Central memory CD4-positive, alpha-beta T cell (primary cell): ENCODE measurements around the gene DNM1.
"Not testable (repeated sequence)": the region's sequence is repeated elsewhere in the genome, so short reads cannot be mapped to it uniquely, and the experiment has no call there.

Experiments used
- DNase-seq: peaks from one replicate; pipeline ENCODE4 v3.0.0; 2022

Gene DNM1

DNA sequence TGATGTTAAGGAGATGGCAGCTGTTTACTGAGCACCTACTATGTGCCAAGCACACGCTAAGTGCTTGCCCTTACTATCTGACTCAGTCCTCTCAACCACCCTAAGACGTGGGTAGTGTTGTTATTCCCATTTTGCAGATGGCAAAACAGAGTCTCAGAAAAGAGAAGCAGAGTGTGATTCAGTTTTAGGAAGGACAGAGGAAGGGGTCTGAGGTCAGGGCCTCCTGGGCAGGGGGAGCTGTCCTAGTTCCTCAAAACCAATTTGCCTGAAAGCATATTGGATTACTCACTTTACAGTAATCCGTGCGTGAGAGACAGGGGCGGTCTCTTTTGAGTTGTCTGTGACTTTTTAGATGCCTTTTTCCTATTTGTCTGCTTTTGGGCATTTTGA lies 23.2 kb downstream of the DNM1 start:
- DNase-seq, result no peak

- DNase-seq, result not testable (repeated sequence)
These were observed 27.7 kb downstream of the DNM1 start for GRCh38 chr9:128230897-128231296.

DNA sequence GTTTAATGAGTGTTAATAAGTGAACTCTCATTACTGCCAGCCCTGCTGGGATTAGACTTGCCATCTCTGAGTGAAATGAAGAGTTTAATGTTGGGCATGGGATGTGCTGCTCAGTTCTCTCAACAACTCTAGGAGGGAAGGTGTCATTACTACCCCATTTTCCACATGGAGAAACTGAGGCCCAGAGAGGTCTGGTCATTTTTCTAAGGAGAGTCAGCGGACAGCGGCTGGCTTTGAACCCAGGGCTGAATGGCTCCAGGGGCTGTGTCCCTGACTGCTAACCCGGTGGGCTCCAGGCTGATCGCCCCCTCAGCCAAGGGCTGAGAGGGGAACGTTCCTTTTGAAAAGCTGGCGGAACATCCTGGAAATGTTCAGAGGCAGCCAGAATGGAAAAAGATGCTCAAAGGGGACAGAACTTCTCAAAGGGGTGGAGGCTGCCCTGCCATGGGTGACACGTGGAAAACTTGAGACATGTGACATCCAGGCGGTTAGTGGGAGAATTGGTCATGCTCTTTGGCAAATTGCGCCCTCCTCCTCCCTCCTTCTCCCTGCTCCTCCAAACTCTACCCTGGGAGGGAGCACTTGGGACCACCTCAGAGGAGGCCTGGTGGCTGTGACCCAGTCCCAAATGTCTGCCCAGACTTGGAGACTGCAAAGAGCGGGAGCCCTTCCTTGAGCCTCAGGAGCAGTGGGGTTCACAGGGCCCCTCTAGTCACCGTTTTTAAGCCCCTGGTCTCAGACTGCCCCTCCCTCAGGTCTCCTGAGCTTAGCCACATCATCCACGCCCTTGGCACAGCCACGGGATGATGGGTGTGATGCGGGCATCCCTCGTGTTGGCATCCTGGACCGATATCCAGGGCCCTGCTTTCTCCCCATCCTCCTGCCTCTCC lies 28.7 kb downstream of the DNM1 start:
- no peak for DNase-seq

DNA sequence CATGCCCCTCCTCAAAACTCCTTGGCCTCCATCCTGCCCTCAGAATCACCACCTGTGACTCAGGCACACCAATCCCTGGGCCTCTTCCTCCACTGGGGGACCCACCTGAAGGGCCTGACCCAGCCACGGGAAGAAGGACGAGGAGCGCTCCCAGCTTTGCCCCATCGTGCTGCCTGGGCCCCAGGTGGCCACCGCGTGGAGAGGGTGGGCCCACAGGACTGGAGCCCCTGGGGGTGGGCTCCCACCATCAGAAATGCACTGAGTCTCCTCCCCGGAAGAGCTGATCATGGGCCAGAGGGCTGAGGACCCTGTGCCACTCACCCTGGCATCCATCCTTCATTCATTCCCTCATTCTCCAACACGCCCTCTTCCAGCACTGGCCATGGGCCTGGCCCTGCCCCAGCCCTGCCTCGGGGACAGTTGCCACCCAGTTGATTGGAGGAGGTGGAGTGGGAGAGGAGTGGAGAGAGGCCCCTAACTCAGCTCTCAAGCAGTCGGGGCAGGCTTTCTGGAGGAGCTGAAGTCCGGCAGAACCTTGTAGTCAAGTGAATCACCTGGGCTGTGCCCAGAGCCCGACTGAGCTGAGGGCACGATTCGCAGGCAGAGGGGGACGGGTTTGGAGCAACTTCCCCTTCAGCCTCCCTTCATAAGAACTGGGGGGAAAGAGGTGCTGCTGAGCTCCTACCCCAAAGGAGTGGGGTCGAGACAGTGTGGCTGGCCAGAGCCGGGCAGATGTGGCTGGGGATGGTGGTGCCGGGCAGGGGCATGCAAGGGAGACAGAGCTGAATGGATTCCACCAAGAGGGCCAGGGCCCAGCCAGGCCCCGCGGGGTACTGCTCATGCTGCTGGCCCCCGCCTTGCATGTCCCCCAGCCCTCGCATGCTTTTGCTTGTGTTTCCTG lies 29.6 kb downstream of the DNM1 start:
- no peak for DNase-seq

DNA sequence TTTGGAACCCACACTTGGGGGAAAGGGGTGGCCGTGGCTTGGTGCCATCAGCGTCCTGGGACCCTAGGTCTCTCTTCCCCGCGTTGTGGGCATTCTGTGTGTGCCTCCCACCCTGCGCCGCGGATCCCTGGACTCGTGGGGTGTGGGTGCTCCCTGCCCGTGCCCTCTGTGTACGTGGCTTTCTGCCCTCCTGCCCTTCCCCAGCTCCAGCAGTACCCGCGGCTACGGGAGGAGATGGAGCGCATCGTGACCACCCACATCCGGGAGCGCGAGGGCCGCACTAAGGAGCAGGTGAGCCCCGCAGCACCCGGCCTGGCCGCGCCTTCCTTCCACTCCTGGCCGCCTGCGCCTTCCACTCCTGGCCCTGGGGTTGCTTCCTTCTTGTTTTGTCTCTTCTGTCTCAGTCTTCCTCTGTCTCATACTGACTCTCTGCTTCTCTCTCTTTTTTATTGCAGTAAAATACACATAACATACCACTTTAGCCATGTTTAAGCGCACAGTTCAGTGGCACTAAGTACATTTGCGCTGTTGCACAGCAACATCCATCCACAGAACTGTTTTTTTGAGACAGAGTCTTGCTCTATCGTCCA lies 30.7 kb downstream of the DNM1 start:
- no peak for DNase-seq

- DNase-seq, result no peak
These were observed 38.9 kb downstream of the DNM1 start for GRCh38 chr9:128242124-128242523.

DNA sequence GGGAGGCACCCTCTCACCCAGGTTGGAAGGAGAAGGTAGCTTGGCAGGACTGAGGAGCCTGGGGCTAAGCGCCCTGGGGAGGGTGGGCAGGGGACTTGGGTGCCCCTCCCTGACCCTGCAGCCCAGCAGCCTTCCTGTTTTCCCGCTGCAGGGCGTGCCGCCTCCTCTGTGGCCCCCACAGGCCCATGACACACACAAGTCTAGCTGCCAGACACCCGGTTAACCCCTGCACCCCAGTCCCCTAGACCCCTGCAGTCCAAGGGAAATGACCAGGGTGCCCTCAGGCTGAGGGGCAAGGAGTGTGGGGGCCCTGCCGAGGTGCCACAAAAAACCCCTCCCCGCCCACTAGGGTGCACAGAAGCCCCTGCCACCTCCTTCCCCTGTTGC lies 39.6 kb downstream of the DNM1 start:
- DNase-seq, result no peak

DNA sequence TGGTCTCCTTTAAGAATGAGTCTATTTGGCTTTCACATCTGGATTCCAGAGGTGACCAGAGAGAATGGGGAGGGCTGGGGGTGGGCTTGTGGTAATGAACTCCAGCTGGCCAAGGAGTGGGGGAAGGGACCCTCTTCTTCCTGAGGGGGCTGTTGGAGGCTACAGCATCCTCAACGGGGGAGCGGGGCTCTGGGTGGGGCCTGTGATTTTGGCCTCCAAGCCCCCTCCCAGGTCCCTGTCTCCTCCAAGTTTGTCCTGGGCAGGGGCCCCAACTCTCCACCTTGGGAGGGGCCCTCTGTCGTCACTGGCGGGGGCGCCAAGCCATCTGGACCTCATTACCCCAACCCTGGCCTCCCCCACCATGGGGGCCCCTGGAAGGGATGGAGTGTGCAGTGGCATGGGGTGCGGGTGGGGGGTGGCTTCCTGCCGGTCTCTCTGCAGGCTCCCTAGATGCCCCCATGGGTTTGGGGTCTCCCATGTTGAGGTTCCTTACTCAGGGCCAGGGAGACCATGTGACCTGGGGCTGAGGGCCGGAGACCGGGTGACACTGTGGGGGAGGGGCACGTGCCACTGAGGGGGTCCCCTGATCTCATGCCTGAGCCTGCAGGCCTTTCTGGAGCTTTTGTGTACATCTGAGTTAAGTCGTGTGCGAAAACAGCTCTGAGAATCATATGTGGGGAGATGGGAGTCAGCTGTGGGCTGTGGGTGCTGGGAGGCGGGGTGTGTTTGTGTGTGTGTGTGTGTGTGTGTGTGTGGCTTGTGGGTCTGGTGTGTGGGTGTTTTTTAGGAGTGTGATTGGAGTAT lies 40.2 kb downstream of the DNM1 start:
- DNase-seq, result no peak

- DNase-seq, result no peak
These were observed 41.1 kb downstream of the DNM1 start for GRCh38 chr9:128244091-128244836.

- DNase-seq, result no peak
These were observed 41.7 kb downstream of the DNM1 start for GRCh38 chr9:128244837-128245231.

DNA sequence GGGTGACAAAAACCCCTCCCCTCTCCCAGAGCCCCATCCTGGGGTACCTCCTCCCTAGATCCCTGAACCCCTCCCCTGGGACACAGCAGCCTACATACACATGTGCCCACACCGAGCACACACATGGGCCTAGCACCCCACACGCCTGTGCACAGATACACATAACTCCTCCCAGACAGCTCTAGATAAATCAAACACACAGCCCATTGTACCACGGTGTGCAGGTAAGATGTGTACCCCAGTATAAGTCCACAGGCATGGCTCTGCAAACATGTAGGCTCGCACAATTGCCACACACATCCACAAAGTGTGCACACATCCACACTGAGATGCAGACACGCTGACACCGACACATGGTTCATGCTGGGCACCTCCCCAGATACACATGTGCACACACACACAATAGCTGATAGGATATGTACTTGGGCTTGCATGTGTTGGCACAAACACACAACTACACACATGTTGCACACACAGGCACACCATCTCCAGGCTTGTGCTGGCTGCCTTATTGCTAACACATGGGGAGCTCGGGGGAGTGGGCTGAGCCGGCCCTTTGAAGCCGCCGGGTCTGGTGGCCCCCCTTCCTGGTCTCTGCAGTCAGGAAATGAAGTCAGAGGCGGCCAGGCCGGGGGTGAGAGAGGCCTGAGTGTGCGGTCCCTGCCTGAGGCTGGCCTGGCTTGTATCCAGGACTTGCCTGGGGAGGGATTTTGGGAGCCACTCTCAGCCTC lies 42.4 kb downstream of the DNM1 start:
- no peak for DNase-seq

DNA sequence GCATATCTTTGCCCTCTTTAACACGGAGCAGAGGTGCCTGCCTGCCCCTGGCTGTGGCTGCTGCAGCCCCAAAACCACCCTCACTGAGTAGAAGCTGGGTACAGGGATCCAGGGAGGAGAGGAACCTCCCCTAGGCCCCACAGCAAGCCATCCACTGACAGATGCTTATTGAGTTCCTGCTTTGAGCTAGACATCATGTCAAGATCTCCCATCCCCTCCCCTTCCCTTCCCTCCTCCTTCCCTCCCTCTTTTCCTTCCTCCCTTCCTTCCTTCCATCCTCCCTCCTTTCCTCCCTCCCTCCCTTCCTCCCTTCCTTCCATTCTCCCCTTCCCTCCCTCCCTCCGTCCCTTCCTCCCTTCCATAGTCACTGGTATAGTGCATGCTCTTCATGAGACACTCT lies 43.3 kb downstream of the DNM1 start:
- DNase-seq, result no peak

DNA sequence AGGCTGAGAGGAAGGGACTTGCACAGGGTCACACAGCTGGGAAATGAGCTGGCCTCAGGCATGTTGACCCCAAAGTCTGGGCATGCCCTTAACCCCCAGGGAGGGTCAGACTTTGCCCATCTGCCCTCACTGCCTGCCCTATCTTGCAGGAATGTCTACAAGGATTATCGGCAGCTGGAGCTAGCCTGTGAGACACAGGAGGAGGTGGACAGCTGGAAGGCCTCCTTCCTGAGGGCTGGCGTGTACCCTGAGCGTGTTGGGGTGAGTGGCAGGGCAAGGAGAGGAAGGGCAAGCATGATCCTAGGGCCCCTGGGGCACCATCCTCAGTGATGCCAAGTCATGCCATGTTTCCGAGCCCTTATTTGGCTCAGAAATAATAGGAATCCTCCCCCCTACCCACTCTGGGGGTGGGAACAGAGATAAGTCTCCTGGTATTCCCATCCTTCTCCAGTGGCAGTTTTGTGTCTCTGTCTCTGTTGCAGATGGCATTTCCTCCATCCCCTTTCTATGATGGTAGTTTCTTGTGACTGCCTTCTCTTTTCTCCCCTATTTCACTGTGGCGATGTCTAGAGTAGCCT lies 44.1 kb downstream of the DNM1 start:
- DNase-seq, result no peak

DNA sequence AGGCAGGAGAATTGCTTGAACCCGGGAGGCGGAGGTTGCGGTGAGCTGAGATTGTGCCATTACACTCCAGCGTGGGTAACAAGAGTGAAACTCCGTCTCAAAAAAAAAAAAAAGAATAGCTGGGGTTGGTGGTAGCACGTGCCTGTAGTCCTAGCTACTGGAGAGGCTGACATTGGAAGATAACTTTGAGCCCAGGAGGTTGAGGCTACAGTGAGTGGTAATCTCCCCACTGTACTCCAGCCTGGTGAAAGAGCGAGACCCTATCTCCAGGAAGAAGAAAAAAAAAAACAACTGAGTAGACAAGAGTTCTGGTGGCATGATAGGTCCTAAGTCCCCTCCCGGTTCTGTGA lies 46.4 kb downstream of the DNM1 start:
- DNase-seq, result no peak

- peak; percentile 95 for DNase-seq
These were observed 47.0 kb downstream of the DNM1 start for GRCh38 chr9:128249908-128250838.

- DNase-seq, result no peak
These were observed 47.9 kb downstream of the DNM1 start for GRCh38 chr9:128250839-128251731.

DNA sequence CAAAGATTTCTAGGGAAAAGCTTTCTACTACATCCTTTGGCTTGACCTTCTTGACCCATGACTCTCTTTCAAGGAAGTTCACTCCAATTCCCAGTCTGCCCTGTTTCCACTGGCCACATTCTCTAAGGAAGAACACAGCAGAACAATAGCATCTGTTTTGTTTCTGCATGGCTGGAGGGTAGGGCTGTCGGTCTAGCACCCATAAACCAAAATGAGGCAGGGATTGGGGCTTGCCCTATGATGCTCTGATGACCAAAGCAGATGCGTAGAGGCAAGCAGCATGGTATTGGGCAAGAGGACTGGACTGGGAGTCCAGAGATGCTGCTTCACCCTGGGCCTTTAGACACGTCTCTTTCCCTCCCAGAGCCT lies 48.5 kb downstream of the DNM1 start:
- no peak for DNase-seq

- DNase-seq, result no peak
These were observed 49.3 kb downstream of the DNM1 start for GRCh38 chr9:128252317-128253139.
